HEK293T (cell line): Measurements from ENCODE around the gene SLC14A1.

Source experiments
- ARNT ChIP-seq: fragments of 450-650 bp; IDR thresholded peaks from 2 replicates; pipeline ENCODE4 v1.6.1; 2017; ENCODE audit warnings: mild to moderate bottlenecking
- BHLHE40 ChIP-seq: fragments of 450-650 bp; IDR thresholded peaks from 2 replicates; pipeline ENCODE4 v1.6.1; 2016; ENCODE audit warnings: mild to moderate bottlenecking, moderate library complexity, borderline replicate concordance
- CTBP1 ChIP-seq: fragments of 450-650 bp; IDR thresholded peaks from 2 replicates; pipeline ENCODE4 v1.6.1; 2016; ENCODE audit warnings: borderline replicate concordance
- ELF4 ChIP-seq: fragments of 450-650 bp; IDR thresholded peaks from 2 replicates; pipeline ENCODE4 v1.6.1; 2017; ENCODE audit warnings: antibody characterized with exemption
- FOXA1 ChIP-seq: fragments of 450-650 bp; IDR thresholded peaks from 2 replicates; pipeline ENCODE4 v1.6.1; 2016; ENCODE audit warnings: mild to moderate bottlenecking
- FOXK2 ChIP-seq: fragments of 450-650 bp; IDR thresholded peaks from 2 replicates; pipeline ENCODE4 v1.6.1; 2016; ENCODE audit warnings: mild to moderate bottlenecking
- FOXM1 ChIP-seq: fragments of 450-650 bp; IDR thresholded peaks from 2 replicates; pipeline ENCODE4 v1.6.1; 2017; ENCODE audit warnings: mild to moderate bottlenecking, borderline replicate concordance
- HDGF ChIP-seq: fragments of 450-650 bp; IDR thresholded peaks from 2 replicates; pipeline ENCODE4 v1.6.1; 2017; ENCODE audit warnings: antibody characterized with exemption, borderline replicate concordance
- L3MBTL2 ChIP-seq: fragments of 450-650 bp; conservative IDR thresholded peaks from 2 replicates; pipeline ENCODE4 v1.6.1; 2016; ENCODE audit warnings: mild to moderate bottlenecking
- PKNOX1 ChIP-seq: fragments of 450-650 bp; IDR thresholded peaks from 2 replicates; pipeline ENCODE4 v1.6.1; 2016
- SP1 ChIP-seq: fragments of 450-650 bp; IDR thresholded peaks from 2 replicates; pipeline ENCODE4 v1.6.1; 2017
- SUZ12 ChIP-seq: fragments of 450-650 bp; IDR thresholded peaks from 2 replicates; pipeline ENCODE4 v1.6.1; 2016; ENCODE audit warnings: mild to moderate bottlenecking
- ZNF384 ChIP-seq: fragments of 450-650 bp; IDR thresholded peaks from 2 replicates; pipeline ENCODE4 v1.6.1; 2016

GRCh38 chr18:45755934-45756333 lies 32.0 kb downstream of the SLC14A1 start:
- TF ChIP-seq CTBP1 (no peak), HDGF (no peak), FOXM1 (no peak), ARNT (no peak), PKNOX1 (no peak), ZNF384 (no peak), L3MBTL2 (no peak), FOXA1 (no peak), FOXK2 (no peak), ELF4 (no peak), SP1 (no peak), SUZ12 (no peak), BHLHE40 (no peak)
